HK-2 (cell line): Measurements from ENCODE around the gene TLE4.
"Not testable (repeated sequence)": the region's sequence is repeated elsewhere in the genome, so short reads cannot be mapped to it uniquely, and the experiment has no call there.

Experiments
- DNase-seq: peaks from one replicate; pipeline ENCODE4 v3.0.0-alpha.2; 2018; ENCODE audit not compliant: unreplicated experiment

The TLE4 gene

DNA sequence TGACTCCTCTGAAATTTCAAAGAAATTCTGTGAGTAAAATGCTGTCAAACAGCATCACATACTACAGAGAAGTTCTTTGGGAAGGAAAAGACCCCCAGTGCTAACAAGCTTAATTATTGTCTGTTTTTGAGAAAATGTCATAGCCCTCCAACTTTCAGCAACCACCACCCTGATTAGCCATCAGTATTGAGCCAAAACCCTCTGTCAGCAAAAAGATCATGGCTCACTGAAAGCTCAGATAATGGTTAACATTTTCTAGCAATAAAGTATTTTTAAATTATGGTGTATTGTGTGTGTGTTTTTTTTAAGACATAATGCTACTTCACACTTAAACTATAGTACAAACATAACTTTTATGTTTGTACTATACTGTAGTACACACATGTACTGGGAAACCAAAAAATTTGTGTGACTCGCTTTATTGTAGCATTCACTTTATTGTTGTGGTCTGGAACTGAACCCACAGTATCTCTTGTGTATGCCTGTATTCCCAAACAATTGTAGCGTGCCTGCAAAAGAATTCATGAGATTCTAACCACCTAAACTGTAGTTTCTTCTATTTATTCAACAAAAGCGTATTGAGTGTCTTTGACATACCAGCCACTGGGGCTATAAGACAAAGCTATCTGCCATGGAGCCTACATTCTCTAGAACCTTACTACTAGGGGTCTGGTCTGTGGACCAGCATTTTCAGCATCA is 31.6 kb downstream of the TLE4 start:
- DNase-seq, result no peak

DNA sequence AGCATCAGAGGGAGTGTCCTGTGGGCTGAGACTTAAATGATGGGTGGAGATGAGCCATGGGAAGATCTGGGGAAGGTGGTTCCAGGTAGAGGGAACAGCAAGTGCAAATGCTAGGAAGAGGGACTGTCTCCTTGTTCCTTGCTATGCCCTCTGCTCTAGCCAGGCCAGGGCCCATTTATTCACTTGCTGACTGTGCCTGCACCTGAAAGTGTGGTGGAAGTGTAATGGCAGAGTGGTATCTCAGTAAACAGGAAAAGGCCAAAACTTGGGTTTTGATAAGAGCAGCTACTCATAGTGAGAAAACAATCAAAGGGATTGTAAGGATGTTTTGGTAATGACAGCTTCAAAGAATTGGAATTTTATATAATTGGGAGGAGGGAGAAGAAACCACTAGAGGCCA is 32.4 kb downstream of the TLE4 start:
- DNase-seq, result no peak

DNA sequence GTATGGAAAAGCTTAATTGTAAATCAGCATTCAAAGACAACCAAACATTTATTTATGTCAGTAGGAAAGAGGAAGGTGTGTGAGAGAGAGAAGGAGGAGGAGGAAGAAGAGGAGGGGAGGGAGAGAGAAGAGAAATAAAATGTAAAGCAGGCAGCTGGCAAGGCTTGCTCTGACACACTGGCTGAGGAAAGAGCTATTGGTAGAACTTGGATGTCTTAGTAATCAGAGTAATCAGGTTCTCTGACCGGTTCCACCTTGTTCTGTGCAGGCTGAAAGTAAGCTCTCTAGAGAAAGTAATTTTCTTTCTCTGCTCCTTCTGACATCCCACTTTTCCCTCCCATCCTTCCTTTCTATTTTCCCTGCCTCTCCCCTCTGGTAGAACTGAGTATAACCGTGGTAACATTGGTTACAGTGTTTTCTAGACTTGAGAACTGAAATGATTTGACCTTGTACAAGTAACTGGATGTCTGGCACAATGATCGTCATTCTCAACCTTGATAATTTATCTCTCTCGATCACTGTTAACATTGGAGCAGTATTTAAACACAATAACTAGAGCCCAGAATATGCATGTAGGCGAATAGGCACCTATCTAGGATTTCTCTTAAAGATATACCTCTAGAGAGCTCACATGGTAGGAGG is 33.3 kb downstream of the TLE4 start:
- DNase-seq, result no peak

DNA sequence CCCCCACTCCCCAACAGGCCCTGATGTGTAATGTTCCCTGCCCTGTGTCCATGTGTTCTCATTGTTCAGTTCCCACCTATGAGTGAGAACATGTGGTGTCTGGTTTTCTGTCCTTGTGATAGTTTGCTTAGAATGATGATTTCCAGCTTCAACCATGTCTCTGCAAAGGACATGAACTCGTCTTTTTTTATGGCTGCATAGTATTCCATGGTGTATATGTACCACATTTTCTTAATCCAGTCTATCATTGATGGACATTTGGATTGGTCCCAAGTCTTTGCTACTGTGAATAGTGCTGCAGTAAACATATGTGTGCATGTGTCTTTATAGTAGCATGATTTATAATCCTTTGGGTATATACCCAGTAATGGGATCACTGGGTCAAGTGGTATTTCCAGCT is 34.8 kb downstream of the TLE4 start:
- DNase-seq, result not testable (repeated sequence)

DNA sequence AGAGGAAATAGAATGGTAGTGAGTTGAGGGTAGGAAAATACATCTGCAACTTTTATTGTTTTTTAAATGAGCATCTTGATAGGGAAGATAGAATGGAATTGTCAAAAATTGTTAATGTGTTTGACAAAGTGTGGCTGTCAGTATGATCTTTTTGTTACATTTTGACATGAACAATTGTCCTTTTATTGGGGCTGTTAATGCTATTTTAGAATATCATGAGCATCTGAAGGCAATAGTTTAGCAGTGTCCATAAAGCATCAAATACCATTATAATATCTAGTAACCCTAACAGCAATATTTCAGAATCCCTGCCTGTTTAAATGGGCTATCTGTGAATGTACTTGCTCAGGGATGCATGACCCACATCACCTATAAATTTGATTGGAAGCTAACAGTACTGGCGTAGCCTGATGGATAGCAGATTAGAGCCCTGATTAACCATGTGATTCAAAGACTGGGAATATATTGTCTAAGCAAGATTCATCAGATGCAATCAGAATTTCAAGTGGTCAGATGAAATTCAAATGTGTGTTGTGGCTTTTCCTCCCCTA is 37.8 kb downstream of the TLE4 start:
- DNase-seq, result no peak

DNA sequence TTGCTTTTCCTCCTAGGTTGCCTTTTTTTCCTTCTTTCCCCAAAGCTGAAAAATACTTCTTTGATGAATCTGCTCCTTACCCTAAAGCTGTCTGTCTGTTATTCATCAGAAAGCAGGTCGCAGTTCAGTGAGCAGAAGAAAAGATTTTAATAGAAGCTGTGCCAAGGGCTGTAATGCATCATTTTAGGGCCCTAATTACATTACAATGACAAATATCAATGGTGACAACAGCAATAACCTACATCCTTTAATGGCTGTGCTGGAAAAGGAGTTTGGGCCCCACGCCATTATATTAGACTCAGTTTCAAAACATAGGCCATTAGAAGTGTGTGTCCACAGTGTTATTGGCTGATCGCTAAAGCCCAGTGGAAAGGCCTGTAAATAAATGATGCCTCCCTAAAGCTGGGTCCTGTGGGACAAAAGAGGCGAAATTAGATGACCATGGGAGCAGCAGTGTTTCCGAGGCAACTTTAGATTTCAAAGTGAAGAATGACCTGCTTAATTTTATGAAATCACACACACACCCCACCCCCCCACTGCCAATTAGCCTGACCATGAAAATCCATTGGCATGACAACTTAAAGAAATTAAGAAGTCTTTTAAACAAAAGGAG is 38.4 kb downstream of the TLE4 start:
- DNase-seq, result peak; percentile 8

DNA sequence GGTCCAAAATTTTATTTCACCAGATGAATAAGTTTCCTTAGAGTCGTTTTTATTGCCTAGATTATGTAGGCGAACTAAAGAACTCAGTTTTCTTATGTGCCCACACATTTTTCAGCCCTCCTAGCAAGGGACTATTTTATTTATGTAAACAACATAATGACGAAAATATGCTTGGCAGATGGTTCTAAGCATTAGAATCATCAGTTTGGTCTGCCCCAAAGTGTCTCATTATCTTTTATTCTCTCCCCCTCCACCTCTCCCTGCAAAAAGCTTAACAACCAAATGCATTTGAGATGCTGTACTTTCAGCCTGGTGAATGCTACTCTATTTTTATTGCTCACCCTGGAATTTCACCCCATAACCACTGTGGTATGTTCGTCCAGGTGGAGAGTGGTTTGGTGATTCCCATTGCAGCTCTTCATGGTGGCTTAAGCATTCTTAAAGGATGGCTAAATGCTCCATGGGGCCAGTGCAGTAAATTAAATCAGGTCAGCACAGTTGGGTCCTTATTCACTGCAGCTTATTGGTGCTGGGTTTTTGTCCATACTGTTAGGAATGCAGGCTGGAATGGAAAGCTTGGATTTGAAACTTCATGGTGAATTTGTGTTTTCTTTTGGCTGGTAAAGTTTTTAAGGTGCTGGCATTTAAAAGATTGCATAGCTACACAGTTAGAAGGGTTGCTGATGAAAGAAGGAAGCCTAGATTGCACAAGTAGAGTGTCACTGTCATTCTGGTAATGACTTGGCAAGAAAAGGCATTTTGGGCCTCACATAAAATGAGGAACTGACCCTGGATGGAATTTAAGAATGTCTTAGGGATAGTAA is 39.2 kb downstream of the TLE4 start:
- peak; percentile 16 for DNase-seq

DNA sequence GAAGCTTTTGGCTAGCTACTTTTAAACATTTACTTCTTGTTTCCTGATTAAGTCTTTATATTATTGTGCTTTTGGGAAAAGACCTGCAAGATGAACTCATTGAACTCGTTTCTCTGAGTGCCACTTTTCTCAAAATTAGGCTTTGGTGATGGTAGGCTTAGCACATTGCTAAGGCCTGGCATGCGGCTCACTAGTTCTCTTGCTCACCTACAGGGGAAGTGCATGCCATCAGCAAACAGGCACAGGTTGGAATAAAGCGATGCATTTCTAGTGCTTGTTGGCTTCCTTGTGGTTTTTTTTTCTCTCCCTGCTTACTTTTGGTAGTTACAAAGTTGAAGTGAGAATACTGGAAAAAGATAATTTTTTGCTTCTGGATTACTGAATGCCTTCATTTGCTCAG is 41.4 kb downstream of the TLE4 start:
- no peak for DNase-seq

DNA sequence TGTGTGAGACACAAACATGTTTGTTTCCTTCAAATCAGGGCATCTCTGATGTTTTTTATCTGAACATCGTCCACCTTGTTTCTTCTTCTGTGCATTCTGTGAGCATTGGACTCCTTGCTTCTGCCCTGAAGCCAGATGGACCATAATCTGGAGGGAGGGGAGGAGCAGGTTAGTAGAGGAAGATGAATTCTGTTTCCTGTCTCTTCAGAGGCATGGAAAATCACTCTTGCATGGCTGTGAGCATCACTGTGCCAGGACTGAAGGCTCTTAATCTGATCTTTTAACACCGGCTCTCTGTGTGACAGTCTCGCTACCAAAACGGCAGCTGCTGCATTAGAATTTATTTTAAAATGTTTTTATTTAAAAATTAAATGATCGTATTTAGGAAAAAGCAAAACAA is 43.3 kb downstream of the TLE4 start:
- no peak for DNase-seq

DNA sequence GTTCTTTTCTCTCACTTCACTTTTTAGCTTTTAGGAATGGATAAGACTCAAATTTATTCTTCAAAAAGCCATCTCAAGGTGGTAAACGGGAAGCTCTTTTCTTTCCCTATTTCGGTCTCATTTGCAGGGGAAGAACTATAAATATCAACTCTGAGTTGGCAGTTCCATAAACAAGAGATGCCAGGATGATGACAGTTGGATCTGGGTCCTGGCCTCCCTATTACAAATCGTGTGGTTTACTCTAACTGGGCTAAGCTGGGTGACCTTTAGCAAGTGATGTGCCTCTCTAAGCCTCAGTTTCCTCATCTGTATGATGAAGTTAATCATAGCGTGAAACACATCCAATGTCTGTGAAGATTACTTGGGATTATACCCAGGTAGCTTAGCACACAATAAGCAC is 44.2 kb downstream of the TLE4 start:
- DNase-seq, result no peak

DNA sequence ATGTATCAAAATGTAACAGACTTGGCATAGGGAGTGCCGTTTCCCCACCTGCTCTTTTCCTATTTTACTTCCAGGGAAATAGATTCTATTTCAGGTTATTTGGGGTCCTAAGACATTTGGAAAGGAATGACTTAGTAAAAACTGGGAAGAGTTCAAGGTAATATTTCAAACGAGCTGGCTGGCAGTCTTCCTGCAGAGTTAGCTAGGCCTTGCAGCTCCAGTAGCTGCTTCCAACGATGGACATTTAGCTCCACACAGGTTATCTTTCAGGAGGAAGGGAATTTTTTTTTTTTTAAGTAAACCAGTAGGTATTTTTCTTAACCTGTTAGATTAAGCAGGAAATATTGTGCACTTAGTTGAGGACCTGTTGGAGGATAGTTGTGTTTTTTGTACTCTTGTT is 45.2 kb downstream of the TLE4 start:
- DNase-seq, result no peak

DNA sequence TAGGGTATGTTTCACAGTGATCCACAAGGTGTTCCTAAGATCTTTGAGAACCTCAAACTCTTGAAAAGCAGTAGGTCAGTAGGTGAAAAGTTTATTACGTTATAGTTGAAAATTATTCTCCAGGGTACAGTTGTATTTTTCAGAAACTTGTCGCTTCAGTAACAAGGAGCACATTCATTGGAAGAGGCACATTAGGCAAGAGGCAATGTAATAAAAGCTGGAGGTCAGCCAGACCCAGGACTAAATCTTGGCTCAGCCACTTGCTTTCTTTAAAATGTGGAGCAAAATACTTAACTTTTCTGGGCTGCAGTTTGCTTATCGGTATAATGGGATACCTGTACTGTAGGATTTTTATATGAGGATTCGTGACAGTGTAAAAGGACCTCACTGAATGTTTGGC is 45.6 kb downstream of the TLE4 start:
- DNase-seq, result no peak

DNA sequence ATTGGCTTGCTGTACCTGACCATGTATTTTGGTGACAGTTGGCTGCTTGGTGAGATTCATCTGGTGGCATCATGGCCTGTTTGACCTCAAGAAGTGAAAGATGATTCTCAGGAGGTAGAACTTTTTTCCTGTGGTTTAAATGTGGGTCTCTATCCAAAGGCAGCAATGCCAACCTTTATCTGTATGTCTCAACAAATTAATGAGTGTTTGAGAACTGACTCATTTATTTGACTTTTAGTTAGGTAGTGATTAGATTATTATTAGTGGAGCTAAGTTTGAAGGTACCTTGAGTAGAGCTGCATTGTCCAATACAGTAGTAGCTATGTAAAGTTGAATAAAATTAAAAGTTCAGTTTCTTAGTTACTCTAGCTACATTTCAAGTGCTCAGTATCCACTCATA is 48.2 kb downstream of the TLE4 start:
- no peak for DNase-seq

DNA sequence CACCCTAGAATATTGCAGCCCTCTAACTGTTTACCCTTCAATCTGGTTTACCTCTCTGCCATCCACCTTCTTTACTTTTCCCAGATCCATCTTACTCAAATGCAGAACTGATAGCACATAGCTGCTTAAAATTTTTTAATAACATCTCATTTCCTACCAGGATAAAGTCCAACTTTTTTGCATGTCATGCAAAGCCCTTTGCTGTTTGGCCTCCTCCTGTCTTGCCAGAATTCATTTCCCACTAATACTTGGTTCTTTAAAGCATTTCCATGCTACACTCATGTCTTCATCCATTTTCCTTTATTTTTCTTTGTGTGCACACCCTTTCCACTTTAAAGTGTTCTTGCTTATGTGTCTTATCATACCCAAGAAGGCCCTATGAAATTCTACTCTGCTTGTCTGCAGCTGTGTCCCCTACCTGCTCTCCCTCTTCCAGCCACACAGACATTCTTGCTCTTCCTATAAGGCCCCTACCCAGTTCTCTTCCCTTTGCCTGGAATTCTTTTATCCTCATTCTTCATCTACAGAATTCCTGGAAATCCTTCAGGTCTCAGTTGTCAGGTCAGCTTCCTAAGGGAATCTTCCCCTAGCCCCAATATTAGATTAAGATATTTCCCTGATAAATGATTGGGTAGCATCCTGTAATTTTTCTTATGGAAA is 50.3 kb downstream of the TLE4 start:
- no peak for DNase-seq

DNA sequence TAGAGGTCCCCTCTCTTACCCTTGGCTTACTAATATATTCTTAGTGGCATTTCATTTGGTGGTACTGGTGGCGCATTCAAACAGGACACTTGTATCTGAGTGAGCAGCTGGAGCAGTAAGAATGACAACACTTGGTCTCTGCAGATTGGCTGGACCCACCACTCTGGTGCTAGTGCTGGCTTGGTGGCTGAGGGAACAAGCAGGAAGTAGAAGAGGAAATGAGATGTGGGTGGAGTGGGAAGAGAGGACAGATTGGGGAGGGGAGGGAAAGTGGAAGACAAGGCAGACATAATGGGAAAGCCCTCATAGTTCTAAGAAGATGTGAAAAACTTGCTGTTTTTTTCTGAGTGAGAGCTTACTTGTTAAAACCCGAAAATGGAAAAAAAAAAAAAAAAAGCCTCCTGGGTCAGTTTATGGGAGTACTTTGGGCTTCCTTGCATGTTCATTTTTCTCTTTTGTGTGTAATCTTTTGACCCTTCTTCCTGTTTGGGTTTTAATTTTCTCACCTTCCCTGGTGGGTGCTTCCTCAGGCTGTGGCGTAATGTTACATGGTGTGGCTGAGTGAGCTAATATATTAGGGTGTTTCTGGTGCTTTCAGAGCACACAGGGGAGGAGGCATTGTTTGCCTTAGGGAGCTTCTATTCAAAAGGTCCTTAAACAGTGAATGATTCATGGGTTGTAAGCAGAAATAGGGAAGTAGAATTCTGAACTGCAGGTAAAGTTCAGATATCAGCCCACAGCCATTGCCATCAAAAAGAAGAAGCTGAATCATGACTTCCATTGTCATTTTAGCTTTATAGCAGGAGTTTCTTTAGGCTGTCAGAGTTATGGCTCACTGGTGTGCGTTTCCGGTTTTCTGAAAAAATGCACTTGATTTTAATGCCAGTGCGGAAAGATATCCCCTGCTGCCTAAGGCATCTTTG is 52.3 kb downstream of the TLE4 start:
- no peak for DNase-seq

DNA sequence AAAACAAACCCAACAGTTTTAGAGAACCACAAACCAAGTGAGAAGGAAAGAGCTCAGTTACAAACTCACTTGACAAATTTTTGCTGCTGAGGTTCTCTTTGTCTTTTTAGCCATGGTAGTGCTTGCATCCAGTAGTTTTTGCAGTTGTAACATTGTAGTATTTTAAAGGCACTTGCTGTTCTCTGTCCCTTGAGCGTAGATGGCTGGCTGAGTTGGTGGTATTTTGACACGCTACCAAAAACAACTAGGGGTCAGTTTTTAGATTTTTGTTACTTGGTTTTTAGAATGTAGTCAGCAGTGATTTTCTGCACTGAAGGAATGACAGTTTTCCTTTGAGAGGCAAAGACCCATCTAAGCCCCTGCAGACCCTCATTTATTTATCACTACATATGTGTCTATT is 58.0 kb downstream of the TLE4 start:
- DNase-seq, result no peak

DNA sequence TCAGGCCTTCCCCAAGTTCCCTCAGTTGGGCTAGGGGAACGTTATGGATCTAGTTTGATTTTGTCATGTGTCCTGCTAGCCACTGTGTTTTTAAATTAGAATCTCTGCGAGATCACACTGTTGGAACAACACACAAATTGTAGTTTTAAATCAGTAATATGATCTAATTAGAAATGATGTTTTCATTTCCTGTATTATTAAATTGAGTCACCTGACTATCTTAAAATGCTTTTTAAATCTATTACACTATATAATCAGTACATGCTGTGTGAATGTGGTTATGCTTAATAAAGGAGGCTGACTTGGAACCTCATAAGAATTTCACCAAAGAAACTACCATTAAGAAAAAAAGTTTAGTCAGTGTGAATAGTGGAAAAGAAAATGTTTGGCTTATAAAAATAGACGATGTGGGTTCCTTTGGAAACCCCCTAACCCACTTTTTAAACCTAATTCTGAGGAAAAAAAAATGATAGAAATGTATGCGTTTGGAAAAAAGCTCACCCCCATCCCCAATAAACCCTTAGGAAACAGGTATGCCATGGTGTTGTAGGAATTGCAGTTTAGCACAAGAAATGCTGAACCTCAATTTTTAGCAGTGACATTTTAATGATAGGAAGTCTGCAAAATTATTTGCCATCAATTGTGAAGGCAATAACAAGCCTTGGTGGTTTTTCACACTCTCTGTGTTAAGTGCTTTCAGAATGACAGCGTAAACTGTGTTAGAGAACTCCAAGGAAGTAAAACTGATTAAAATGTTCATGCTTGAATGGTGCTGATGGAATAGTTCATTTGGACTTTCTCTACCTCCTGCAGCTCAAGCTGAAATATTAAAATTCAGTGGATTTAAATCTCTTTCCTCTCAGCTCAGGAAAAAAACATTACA is 59.0 kb downstream of the TLE4 start:
- no peak for DNase-seq

DNA sequence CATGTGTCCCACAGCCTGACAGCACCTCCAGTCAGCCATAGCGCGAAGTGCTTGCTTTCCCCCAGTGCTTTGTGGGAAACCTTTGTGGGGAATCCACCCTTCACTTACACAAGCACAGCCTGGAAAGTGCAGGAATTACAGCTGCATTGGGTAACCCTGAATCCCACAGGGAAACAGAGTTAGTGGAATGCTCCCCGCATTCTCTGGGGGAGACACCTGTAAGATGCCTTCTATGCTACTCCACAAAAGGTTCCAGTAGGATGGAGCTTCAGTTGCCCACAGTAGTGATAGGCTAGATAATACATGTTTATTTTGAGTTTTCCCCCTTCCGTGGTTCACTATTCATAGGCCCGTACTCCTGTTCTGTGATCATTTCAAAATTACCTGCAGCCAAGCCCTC is 60.3 kb downstream of the TLE4 start:
- no peak for DNase-seq

DNA sequence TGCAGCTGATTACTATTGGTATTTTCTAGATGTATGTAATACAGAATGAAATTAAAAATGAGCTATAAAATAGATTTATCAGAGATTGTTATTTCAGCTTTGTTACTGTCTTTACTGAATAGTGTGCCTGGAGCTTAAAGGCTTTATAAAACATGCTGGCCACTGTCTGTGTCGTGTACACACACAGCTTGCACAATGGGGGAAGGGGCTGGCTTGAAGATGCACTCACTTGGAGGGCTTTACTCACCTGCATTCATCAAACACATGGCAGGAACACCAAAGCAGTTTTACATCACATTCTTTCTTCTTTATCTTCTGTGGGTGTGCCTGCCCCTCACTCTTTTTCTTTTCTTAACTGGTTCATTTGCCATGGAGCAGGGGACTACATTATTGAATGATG is 60.9 kb downstream of the TLE4 start:
- no peak for DNase-seq

DNA sequence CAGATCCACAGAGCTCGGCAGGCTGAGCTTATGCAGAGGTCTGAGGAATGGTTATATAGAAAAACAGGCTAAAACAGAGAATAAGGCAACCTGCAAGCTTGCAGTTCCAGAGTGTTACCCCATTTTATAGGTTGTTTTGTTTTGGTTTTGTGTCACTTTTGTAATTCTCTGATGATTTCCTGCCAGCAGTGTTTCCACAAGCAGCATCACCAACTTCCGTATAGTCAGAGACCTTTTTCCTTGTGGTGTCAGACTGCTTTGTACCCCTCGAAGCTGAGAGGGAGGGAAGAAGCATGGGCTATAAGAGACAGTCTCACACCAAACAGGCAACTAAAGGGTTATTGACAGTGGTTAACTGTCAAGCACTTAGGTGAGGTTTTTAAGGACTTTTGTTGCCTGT is 61.8 kb downstream of the TLE4 start:
- DNase-seq, result no peak
